Loucy (cell line): ENCODE measurements around the gene APPL1.

Experiments
- EZH2phosphoT487 ChIP-seq: fragments of 200-600 bp; IDR thresholded peaks from 2 replicates; pipeline ENCODE4 v1.6.1; 2018; ENCODE audit warnings: antibody characterized with exemption, mild to moderate bottlenecking, moderate library complexity, borderline replicate concordance
- TF ChIP-seq, protein P1 (sequence below): fragments of 200-600 bp; sonication (generic); conservative IDR thresholded peaks from 2 replicates; pipeline ENCODE4 v1.5.1; 2014; ENCODE audit warnings: mild to moderate bottlenecking, antibody characterized with exemption, low read length

DNA sequence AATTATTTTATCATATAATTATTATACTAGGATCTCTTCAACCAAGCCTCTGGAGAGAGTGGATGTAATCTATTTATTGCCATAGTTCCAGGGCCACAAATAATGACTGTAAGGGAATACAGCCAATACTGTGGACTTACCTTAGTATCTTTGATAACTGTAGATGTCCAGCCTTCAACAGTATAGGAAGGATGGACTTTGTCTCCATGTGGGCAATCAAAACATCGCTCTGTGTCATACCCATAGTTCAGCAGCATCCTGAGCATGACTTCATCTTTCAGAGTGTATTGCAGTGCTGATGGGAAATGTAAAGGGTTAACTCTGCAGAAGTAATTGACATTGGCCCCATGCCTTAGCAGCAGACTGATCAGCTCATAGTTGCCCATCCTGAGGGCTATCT is 50.7 kb downstream of the APPL1 start:
- TF ChIP-seq, protein P1, sequence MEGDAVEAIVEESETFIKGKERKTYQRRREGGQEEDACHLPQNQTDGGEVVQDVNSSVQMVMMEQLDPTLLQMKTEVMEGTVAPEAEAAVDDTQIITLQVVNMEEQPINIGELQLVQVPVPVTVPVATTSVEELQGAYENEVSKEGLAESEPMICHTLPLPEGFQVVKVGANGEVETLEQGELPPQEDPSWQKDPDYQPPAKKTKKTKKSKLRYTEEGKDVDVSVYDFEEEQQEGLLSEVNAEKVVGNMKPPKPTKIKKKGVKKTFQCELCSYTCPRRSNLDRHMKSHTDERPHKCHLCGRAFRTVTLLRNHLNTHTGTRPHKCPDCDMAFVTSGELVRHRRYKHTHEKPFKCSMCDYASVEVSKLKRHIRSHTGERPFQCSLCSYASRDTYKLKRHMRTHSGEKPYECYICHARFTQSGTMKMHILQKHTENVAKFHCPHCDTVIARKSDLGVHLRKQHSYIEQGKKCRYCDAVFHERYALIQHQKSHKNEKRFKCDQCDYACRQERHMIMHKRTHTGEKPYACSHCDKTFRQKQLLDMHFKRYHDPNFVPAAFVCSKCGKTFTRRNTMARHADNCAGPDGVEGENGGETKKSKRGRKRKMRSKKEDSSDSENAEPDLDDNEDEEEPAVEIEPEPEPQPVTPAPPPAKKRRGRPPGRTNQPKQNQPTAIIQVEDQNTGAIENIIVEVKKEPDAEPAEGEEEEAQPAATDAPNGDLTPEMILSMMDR, result no peak
- TF ChIP-seq EZH2phosphoT487, result no peak
